HG02763 (cell line): ENCODE results near the gene ARFIP1.

Experiments used
- ATAC-seq: cut with Tn5 transposase; IDR thresholded peaks from one replicate; pipeline ENCODE4 v1.9.1; 2021; ENCODE audit warnings: mild to moderate bottlenecking, moderate library complexity; ENCODE audit not compliant: unreplicated experiment

Gene ARFIP1

DNA sequence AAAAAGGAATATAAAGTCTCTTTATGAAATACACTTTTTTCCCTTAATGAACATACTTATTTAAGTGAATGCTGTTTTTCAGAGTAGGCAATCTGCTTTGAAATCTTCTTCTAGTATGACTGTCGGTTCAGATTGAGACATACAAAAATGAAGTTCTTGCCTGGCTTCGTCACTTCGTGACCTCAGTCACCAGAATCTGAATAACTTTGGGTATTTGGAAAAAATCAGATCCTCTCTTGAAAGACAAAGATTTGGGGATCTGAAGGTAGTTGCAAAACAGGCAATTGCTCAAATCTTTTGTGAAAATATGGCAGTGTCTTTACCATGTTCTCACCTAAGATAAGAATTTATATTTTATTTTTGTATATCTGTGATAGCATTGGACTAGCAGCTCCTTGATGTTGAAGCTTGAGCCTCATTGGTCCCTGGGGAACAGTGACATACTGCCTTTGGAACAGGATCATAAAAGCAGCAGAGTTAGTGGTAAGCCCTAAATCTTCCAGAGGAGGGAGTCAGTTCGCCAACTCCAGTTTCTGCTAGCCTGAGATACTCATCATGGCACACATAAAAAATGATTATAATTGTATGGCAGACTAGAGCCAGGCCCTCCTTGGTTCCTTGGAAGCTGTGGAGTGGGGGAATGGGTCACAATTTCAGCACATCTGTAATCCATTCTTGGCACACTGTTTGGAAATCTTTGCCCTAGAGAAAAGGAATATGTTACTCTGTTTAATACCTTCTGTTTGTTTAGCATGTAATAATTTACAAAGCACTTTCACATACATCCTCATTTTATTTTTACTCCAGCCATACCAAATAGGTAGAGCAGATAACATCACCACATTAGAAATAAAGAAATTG is 5.0 kb downstream of the ARFIP1 start:
- no peak for ATAC-seq

DNA sequence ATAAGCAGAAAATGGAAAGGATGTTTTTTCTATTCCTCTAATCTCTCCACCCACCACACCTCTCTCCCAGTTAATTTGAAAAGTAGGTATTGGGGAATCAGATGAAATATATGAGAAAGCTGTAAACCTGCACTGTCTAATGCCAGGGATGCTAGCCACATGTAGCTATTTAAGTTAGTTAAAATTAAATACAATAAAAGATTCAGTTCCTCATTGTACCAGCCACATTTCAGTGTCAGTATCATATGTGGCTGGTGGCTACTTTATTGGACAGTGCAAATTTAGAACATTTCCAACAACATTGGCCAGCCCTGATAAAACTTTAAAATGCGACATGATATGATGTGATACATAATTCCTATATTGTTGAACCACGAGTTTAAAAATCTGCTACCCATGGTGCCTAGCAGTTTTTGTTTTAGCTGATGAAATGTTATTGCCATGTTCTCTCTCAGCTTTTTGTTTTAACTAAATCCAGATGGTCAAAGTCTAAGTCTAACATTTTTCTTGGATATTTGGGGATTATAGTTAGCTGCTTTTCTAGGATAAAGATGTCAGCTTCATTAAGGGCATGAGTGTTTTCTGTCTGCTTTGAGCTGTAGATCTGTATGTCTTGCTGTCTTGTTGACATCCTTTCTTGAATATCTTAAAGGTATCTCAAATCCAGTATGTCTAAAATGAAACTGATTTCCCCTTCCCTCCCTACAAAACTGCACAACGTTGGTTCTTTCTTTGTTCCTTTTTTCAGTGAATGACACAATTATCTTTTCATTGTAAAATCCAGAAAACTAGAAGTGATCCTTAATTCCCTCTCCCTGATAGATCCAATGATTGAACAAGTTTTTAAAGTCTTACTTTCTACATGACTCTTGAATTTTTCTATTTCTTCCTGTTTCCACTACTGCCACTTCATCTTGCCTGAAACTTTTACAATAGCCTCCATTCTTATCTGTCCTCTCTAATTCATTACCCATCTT is 6.2 kb downstream of the ARFIP1 start:
- ATAC-seq: no peak

GRCh38 chr4:152786627-152787026 is 6.9 kb downstream of the ARFIP1 start:
- no peak for ATAC-seq

GRCh38 chr4:152795891-152796290 is 16.1 kb downstream of the ARFIP1 start:
- ATAC-seq: no peak

GRCh38 chr4:152803541-152803940 is 23.8 kb downstream of the ARFIP1 start:
- ATAC-seq: no peak

DNA sequence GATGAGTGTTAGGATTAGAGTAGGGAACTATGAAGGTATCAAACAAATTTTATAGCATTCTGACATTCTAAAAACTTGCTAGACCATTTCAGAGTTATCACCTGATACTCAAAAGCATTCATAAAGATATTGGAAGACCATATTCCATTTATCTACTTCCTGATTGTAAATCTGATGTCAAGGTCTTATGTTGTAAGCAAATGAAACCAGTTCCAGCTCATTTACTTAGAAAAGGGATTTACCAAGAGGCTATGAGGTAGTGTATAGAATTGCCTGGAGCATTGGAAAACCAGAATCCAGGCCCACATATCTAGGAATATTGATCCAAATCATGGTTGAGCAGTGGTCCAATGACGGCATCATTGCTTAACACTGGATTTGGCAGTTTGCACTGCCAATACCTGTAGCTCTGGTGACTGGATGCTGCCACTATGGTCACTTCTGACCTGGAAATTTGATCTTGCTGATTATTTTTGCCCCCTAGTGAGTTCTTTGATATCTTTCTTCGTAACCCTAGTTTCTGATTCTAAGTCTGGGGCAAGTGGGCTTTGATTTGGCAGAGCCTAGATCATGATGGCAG is 25.4 kb downstream of the ARFIP1 start:
- no peak for ATAC-seq

- no peak for ATAC-seq
Observed at GRCh38 chr4:152805818-152806217, 26.1 kb downstream of the ARFIP1 start.

DNA sequence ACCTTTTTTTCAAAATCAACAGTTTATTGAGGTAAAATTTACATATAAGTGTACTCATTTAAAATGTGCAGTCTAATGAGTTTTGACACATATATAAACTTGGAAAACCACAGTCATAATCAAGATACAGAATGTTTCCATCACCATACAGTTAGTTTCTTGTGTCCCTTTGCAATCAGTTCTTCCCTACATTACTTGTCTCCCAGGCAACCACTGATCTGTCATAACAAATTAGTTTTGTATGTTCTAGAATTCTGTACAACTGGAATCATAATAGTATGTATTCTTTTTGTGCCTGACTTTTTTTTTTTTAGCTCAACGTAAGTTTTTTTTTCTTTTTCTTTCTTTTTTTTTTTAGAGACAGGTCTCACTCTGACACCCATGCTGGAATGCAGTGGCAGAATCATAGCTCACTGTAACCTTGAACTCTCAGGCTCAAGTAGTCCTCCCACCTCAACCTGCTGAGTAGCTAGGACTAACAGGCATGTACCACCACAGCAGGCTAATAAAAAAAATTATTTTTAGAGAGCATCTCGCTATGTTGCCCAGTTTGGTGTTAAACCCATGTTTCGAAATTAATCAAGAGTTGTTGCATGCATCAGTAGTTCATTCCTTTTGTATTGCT is 26.9 kb downstream of the ARFIP1 start:
- ATAC-seq: no peak

- ATAC-seq: no peak
Observed at GRCh38 chr4:152807294-152807829, 27.6 kb downstream of the ARFIP1 start.

GRCh38 chr4:152808670-152809069 is 28.9 kb downstream of the ARFIP1 start:
- ATAC-seq: no peak

- no peak for ATAC-seq
Observed at GRCh38 chr4:152810715-152811287, 31.0 kb downstream of the ARFIP1 start.

GRCh38 chr4:152815078-152815477 is 35.3 kb downstream of the ARFIP1 start:
- ATAC-seq: no peak

GRCh38 chr4:152817331-152817730 is 37.6 kb downstream of the ARFIP1 start:
- no peak for ATAC-seq

GRCh38 chr4:152819026-152819645 is 39.4 kb downstream of the ARFIP1 start:
- no peak for ATAC-seq

- no peak for ATAC-seq
Observed at GRCh38 chr4:152820073-152820472, 40.3 kb downstream of the ARFIP1 start.

- ATAC-seq: no peak
Observed at GRCh38 chr4:152822323-152822722, 42.6 kb downstream of the ARFIP1 start.

DNA sequence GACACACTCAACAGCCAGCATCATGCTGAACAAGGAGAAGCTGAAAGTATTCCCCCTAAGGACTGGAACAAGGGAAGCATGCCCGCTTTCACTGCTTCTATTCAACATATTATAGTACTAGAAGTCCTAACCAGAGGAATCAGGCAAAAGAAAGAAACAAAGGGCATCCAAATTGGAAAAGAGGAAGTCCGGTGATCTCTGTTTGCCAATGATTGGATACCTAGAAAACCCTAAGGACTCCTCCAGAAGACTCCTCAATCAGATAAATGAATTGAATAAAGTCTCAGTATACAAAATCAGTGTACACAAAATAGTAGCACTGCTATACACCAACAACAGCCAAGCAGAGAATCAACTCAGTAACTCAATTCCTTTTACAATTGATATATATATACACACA is 44.8 kb downstream of the ARFIP1 start:
- no peak for ATAC-seq

DNA sequence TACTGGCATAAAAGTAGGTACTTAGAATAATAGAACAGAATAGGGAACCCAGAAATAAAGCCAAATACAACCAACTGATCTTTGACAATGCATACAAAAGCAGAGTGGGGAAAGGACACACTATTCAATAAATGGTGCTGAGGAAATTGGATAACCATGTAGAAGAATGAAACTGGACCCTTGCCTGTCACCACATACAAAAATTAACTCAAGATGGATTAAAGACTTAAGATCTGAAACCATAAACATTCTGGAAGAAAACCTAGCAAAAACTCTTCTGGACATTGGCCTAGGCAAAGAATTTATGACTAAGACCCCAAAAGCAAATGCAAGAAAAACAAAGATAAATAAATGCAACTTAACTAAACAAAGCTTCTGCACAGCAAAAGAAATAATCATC is 45.6 kb downstream of the ARFIP1 start:
- no peak for ATAC-seq

DNA sequence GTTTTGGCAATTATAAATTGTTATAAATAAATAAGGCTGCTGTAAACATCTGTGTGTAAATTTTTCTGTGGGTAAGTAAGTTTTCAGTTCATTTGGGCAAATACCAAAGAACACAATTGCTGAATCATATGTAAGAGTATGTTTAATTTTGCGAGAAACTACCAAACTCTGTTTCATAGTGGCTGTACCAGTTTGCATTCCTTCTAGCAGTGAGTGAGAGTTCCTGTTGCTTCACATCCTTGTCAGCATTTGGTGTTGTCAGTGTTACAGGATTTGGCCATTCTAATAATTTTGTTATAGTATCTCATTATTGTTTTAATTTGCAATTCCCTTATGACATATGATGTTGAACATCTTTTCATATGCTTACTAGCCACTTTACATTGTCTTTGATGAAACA is 48.4 kb downstream of the ARFIP1 start:
- no peak for ATAC-seq

DNA sequence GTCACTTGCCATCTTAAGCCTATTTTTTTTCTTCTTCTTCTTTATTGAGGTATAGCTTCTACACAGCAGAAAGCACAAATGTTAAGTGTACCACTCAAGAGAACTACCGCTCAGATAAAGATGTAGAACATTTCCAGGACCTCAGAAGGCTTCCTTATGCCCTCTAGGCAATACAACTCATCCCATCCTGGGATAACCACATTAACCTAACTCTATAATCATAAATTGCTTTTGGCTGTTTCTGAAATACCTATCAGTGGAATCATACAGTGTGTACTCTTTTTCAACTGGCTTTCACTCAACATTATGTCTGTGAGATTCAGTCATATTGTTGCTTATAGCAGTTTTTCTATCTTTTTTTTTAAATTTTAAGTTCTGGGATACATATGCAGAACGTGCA is 51.7 kb downstream of the ARFIP1 start:
- ATAC-seq: no peak
